ENCODE measurements around the gene CCRL2. TPM values are rescaled to one million over a fixed set of nuclear protein-coding genes. Genes with fewer than 3 reads are reported as not detected.

CCRL2 gene
- total RNA-seq, 1 experiment from 2014 or later: not detected

- Histone ChIP-seq H4K8ac (replicated peaks; ENCODE audit: insufficient read length, low read depth, low read length) (no peak overlapping the region), H3K56ac (ENCODE audit: insufficient read length, low read depth, low read length) (no peak overlapping the region), H3K14ac (ENCODE audit: insufficient read depth, low read length) (peak overlapping the region; percentile 20; the same call in 1 of the 2 replicates), H4K20me1 (ENCODE audit: control insufficient read depth, insufficient read depth, insufficient read length) (no peaks in the 10 kb centered on the region), H3K23ac (ENCODE audit: insufficient read length, low read depth, low read length) (no peak overlapping the region), H2BK12ac (ENCODE audit: insufficient read length, low read depth, low read length) (no peak overlapping the region), H3K79me2 (ENCODE audit: insufficient read depth, low read length) (no peaks in the 10 kb centered on the region), H3K27me3 (ENCODE audit: insufficient read depth, low read length) (no peaks in the 10 kb centered on the region), H2BK5ac (ENCODE audit: insufficient read length, low read length) (no peak overlapping the region), H2BK120ac (ENCODE audit: low read depth, low read length, poor library complexity, severe bottlenecking) (no peak overlapping the region), H3K18ac (ENCODE audit: insufficient read length, low read depth, low read length) (no peak overlapping the region), H3K9ac (ENCODE audit: extremely low read depth, insufficient read length, low read length) (no peak overlapping the region), H3K79me1 (ENCODE audit: insufficient read depth, low read depth, low read length, poor library complexity, severe bottlenecking) (no peaks in the 10 kb centered on the region), H3K9me3 (ENCODE audit: control insufficient read depth, low read depth, low read length) (no peaks in the 10 kb centered on the region), H2BK20ac (ENCODE audit: low read depth, low read length, poor library complexity, severe bottlenecking) (no peak overlapping the region), H3K4me1 (ENCODE audit: insufficient read depth, low read length) (peaks cover 4% of the 10 kb centered on the region), H3T11ph (ENCODE audit: low read length) (no peak overlapping the region), H2AK5ac (ENCODE audit: insufficient read length, low read length) (peak overlapping the region; percentile 80), H3K4ac (ENCODE audit: low read depth, low read length) (no peak overlapping the region), H3K23me2 (ENCODE audit: insufficient read length, low read depth, low read length, poor library complexity, severe bottlenecking) (peaks cover 2% of the 10 kb centered on the region), H4K5ac (ENCODE audit: insufficient read length, low read depth, low read length) (peak overlapping the region; percentile 51), H4K91ac (ENCODE audit: insufficient read length, low read depth, low read length) (no peak overlapping the region), H2BK15ac (ENCODE audit: low read depth, low read length) (no peak overlapping the region), H3K4me2 (ENCODE audit: insufficient read depth, insufficient read length, low read length) (no peak overlapping the region), H3K27ac (ENCODE audit: insufficient read length, low read depth, low read length) (no peak overlapping the region), H2AFZ (ENCODE audit: low read length) (no peak overlapping the region)
- no peak for TF ChIP-seq CTCF (conservative IDR thresholded peaks at IDR 0.05)
- no peaks in the 10 kb centered on the region for H3K36me3 Mint-ChIP-seq (ENCODE audit: insufficient read depth in 1 of 3, low read depth in 3 of 3)
- H3K27ac Mint-ChIP-seq: no peak overlapping the region
- H3K9me3 Mint-ChIP-seq: no peaks in the 10 kb centered on the region
- peaks cover 20% of the 10 kb centered on the region for H3K27me3 Mint-ChIP-seq (ENCODE audit: low read depth)
- WGBS (ENCODE audit: extremely low coverage, insufficient read length, low lambda C conversion rate): no CpG with 5 or more reads among the region's 3 CpGs
- H3K4me1 Mint-ChIP-seq: peaks cover 10 to 13% of the 10 kb centered on the region in 2 experiments
- DNase-seq: no peak
- no peak overlapping the region for H3K4me3 Mint-ChIP-seq
Measured at GRCh38 chr3:46374755-46375154, 32.3 kb upstream of the CCRL2 start.

Measured in H9 (cell line).